GM18909 (cell line): ENCODE results near the gene ZBTB5.
"Not testable (repeated sequence)": the region's sequence is repeated elsewhere in the genome, so short reads cannot be mapped to it uniquely, and the experiment has no call there.

Source experiments
- ATAC-seq: cut with Tn5 transposase; IDR thresholded peaks from one replicate; pipeline ENCODE4 v1.9.1; 2021; ENCODE audit warnings: mild to moderate bottlenecking; ENCODE audit not compliant: unreplicated experiment, poor library complexity

The ZBTB5 gene, protein sequence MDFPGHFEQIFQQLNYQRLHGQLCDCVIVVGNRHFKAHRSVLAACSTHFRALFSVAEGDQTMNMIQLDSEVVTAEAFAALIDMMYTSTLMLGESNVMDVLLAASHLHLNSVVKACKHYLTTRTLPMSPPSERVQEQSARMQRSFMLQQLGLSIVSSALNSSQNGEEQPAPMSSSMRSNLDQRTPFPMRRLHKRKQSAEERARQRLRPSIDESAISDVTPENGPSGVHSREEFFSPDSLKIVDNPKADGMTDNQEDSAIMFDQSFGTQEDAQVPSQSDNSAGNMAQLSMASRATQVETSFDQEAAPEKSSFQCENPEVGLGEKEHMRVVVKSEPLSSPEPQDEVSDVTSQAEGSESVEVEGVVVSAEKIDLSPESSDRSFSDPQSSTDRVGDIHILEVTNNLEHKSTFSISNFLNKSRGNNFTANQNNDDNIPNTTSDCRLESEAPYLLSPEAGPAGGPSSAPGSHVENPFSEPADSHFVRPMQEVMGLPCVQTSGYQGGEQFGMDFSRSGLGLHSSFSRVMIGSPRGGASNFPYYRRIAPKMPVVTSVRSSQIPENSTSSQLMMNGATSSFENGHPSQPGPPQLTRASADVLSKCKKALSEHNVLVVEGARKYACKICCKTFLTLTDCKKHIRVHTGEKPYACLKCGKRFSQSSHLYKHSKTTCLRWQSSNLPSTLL

GRCh38 chr9:37465249-37466036, at the start of gene ZBTB5:
ZBTB5 (minus strand) TSS chr9:37465450; CDS start chr9:37442551, 22,899 bp downstream.
- ATAC-seq = peak; percentile 78

GRCh38 chr9:37514999-37515398, 49.7 kb upstream of the ZBTB5 start:
- no peak for ATAC-seq

GRCh38 chr9:37514415-37514814, 49.2 kb upstream of the ZBTB5 start:
- ATAC-seq = not testable (repeated sequence)

GRCh38 chr9:37512437-37512836, 47.2 kb upstream of the ZBTB5 start:
- ATAC-seq = no peak

DNA sequence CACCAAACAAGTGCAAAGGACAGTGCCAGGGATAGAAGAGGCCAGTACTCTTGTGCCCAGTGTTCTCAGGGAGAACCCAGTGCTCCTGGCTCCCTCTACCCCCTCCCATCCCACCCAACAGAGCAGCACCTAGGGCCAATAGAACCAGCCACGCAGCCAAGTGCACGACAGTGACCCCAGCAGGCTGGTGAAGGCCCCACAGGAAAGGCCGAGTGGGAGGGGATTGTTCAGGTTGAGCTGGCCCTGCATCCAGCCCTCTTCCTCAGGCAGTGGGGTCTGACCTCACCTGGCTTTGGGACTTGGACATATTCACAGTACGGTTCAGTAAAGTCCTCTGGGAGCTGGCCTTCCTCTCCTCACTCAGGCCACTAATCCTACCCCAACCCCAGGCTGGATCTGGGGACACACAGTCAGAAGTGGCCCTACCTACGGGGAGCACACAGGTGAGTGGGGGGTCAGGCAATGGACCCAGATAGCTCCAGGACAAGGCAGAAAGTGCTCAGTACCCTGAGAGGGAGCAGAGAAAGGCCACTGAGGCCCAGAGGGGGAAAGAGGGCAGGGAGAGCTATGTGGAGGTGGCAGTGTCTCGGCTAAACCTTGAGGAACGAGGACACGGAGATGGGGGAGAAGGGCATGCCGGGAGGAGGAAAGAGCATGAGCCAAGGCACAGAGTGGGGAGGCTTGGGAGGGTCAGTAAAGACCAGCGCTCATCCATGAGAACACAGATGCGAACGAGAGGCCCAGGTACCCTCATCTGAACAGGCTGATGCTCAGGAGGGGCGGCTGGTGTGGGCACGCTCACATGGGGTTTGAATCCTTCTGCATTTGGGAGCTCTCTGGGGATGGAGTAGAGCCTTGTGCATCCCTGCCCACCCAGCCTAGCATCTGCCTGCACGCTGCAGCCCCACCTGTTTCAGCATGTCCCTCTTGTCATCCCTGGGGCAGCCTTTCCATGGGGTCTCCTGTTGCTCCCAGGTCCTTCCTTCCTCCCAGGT, 46.1 kb upstream of the ZBTB5 start:
- ATAC-seq = no peak

DNA sequence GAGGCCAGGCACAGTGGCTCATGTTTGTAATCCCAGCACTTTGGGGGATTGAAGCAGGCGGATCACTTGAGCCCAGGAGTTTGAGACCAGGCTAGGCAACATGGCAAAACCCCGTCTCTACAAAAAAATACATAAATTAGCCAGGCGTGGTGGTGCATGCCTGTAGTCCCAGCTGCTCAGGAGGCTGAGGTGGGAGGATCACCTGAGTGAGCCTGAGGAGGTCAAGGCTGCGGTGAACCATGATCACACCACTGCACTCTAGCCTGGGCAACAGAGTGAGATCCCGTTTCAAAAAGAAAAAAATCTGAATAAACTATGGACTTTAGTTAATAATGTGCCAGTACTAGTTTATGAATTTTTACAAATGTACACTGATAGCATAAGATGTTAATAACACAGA, 44.8 kb upstream of the ZBTB5 start:
- ATAC-seq = not testable (repeated sequence)

- ATAC-seq = no peak
Measured at GRCh38 chr9:37509536-37509935, 44.3 kb upstream of the ZBTB5 start.

- ATAC-seq = no peak
Measured at GRCh38 chr9:37508834-37509206, 43.6 kb upstream of the ZBTB5 start.

- ATAC-seq = no peak
Measured at GRCh38 chr9:37508135-37508833, 43.0 kb upstream of the ZBTB5 start.

- ATAC-seq = no peak
Measured at GRCh38 chr9:37507566-37508134, 42.4 kb upstream of the ZBTB5 start.

DNA sequence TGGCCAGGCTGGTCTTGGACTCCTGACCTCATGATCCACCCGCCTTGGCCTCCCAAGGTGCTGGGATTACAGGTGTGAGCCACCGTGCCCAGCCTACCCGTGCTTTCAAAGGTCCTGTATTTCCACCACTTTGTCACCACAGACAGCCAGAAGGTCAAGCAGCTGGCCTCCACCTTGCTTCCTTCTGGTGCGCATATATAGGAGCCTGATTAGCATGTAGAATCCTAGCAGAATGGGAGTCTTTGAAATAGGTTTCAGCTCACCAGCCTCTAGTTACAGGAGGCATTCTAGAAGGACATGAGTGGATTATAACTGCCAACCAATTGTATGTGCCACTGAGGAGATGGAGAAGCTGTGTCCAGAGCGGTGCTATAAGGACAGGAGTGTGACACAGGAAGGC, 39.4 kb upstream of the ZBTB5 start:
- no peak for ATAC-seq

- no peak for ATAC-seq
Measured at GRCh38 chr9:37503736-37504135, 38.5 kb upstream of the ZBTB5 start.

DNA sequence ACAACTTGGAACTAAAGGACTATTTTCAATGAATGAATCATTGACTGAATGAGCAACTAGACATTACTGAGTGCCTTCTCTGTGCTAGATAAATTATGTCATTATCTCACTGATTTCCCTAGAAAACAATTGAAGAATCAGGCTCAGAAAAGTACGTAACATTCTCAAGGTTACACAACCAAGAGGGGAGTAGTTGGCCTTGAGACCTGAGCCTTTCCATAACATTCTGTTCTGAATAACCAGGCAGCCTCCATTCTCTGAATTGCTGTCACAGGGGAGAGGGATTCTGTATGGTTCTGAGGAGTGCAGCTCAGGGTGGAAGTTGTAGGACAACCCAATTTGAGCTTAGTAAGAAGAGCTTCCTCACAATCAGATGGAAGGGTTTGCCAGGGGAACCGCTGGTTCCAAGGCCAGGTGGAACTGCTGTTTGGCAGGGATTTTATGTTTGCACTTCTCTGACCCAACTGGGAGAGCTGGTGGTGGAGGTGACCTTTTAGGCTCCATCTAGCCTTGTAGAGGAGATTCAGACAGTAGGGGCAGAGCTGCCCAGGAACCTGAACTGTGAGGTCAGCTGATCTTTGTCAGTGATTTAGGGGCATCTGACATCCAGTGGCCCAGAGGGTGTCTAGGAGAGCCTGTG, 36.8 kb upstream of the ZBTB5 start:
- ATAC-seq = no peak

- ATAC-seq = no peak
Measured at GRCh38 chr9:37499297-37499696, 34.0 kb upstream of the ZBTB5 start.

DNA sequence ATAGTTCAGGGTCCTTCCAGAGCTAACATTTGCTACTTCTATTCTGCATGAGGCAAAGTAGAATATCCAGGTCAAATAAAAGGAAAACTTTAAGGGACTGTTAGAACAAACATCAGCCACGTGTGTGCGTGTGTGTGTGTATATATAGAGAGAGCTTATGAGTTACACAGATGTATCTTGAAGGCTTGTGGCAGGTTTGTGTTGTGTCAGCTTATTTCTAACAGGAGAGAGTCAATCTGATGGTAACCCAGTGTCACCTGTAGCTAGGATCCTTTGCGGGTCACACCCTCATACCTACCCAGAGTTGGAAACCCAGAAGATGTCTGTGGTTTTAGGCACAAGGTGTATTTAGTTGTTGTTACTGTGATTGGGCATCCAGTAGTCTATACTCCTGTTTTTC, 33.2 kb upstream of the ZBTB5 start:
- no peak for ATAC-seq

DNA sequence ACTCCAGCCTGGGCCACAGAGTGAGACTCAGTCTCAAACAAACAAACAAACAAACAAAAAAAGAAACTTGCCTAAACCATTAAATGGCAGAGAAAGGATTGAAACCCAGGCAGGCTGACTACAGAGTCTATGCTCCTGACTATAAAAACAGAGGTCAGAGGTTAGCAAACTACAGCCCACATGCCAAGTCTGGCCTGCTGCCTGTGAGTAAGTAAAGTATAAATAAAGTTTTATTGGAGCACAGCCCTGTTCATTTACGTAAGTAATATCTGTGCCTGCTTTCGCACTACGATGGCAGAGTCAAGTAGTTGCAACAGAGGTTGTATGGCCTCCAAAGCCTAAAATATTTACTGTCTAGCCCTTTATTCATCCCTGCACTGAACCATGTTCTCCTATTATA, 32.1 kb upstream of the ZBTB5 start:
- no peak for ATAC-seq

GRCh38 chr9:37496020-37496419, 30.8 kb upstream of the ZBTB5 start:
- ATAC-seq = no peak

DNA sequence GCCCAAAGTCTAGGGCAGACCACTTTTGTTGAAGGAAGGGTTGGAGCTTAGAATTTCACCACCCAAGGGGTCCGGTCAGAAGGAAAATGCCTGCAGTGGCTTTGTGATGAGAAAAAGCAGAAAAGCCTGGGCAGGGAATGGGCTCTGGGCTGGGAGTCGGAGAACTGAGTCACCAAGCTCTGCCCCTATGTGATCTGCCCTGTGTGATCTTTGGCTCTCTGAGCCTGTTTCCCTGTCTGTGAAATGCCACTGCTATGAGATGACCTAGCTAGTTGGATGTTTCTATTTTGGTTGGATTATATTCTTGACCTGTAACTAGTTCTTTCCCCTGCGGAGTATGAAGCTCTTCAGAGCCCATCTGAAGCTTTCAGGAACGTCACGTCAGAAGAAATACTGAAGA, 30.3 kb upstream of the ZBTB5 start:
- ATAC-seq = no peak

GRCh38 chr9:37491939-37492338, 26.7 kb upstream of the ZBTB5 start:
- ATAC-seq = no peak
